ENCODE results near the gene NRM.
"Not testable (repeated sequence)": the region's sequence is repeated elsewhere in the genome, so short reads cannot be mapped to it uniquely, and the experiment has no call there.

The NRM gene

GRCh38 chr6:30719791-30720737 lies 29.3 kb upstream of the NRM start, which contains the start of gene TUBB:
TUBB (plus strand) TSS chr6:30720352; CDS start chr6:30720507, 155 bp downstream.
- peak; percentile 90 for DNase-seq

DNA sequence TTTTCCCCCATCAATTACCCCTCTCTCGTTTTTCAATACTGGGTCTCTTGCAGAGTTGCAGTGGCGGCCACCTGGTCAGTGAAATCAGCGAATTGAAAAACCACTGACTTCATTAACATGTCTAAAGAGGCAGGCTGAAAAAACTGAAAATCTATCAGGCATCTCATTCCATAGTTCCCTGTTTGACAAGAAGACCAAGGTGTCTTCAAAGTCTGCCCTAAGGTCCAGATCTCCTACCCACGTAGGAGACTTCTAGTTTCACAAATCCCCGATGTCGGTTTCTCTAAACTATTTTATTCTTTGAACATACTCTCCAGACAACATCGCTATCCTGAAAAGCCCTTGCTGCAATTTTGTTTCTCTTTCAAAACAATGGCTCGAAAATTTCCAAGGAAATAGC lies 28.6 kb upstream of the NRM start:
- no peak for DNase-seq

- not testable (repeated sequence) for DNase-seq
Measured at GRCh38 chr6:30717845-30718720, 27.3 kb upstream of the NRM start.

GRCh38 chr6:30717129-30717844 lies 26.5 kb upstream of the NRM start, which contains the start of gene MDC1:
MDC1 (minus strand) TSS chr6:30717281; CDS start chr6:30715175, 2,106 bp downstream.
- peak; percentile 95 for DNase-seq

GRCh38 chr6:30716879-30717128 lies 26.0 kb upstream of the NRM start:
- DNase-seq, result no peak

DNA sequence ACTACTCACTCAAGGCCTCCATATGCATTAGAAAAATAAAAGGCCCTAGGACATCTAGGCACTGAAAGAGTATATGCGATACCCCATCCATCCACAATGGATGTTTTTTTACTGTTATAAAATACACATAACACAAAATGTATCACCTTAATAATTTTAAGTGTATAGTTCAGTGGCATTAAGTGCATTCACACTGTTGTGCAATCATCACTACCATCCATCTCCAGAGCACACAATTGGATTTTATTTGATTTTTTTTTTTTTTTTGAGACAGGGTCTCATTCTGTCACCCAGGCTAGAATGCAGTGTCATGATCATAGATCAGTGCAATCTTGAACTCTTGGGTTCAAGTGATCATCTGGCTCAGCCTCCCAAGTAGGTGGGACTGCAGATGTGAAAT lies 23.5 kb upstream of the NRM start:
- DNase-seq, result no peak

GRCh38 chr6:30712441-30712945 lies 21.7 kb upstream of the NRM start:
- DNase-seq, result no peak

DNA sequence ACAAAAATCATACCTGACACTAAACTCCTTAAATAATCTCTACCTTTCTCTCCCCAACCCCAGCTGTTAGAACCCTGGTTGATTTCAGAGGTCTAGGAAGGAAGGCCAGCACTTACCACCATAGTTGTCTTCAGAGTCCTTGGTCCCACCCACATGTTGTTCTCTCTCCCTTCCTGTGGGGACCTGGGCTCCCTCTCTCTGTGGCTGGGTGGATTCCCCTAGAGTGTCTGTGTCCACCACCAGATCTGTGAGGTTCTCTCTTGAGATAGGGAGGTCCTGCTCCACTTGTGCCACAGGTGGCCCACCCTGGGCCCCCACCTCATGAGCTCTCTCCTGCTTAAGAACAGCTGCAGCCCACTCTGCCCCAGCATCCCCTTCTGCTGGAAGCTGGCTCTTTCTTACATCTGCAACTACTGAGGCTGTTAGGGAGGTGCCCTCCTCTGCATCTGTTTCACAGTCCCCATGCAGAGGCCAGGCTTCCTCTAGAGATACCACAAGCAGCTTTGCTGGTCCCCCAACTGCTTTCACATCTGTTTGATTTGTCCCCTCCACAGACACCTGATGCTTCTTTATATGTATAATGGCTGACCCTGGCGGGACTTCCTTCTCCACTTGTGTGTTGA lies 21.1 kb upstream of the NRM start:
- no peak for DNase-seq

DNA sequence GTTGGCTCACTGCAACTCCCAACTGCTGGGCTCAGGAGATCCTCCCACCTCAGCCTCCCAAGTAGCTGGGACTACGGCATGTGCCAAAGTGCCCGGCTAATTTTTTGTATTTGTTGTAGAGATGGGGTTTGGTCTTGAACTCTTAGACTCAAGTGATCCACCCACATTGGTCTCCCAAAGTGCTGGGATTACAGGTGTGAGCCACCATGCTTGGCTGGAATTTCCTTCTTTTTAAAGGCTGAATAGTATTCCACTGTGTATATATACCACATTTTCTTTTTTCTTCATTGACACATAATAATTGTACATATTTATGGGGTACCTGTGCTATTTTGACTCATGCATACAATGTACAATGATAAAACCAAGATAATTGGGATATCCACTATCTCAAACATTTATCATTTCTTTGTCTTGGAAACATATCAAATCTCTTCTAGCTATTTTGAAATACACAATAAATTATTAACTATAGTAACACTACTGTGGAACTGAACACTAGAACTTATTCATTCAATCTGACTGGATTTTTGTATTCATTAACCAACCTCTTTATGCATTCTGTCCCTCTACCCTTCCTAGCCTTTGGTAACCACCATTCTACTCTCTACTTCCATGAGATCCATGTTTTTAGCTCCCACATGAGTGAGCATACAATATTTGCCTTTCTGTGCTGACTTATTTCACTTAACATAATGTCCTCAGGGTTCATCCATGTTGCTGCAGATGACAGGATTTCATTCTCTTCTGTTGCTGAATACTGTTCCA lies 18.5 kb upstream of the NRM start:
- DNase-seq, result no peak

DNA sequence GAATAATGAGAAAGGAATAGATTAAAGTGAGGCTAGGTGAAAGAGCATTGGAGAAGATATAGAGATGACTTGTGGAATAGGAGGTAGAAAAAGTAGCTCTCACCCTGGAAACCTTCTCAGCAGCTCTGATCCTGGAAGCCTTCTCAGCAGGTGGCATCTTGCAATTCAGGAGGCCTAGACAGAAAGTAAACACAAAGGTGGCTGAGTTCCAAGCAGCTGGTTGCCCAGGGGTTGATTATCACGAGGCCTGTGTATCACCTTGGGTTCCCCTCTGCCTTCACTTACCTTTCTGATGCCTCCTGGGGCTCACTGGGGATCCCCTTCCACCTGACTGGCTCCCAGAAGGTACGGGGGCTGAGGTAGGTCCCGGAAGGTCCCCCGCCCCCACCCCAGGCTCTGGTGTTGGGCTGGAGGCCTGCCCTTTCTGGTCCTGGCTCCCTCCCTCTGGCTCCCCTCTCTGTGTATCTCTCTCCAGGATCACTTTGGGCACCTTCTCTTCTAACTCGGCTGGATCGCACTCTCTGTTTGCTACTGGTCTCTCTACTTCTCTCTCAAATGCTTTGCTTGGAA lies 16.6 kb upstream of the NRM start:
- DNase-seq, result peak; percentile 58

DNA sequence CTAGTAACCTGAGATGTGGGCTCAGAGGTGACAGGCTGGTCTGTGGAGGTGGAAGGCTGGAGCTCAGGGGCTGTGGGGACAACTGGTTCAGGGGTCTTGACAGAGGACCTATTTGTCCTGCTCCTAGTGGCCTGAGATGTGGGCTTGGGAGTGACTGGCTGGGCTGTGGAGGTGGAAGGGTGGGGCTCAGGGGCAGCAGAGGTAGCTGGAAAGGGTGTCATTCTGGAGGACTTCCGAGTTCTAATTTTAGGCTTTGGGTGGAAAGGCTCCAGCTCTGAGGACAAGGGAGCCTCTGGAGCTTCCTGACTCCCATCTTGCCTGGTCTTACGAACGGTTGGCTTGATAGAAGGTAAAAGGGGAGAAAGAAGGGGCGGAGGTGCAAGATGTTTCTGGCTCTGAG lies 14.8 kb upstream of the NRM start:
- no peak for DNase-seq

- DNase-seq, result no peak
Measured at GRCh38 chr6:30703821-30704220, 13.0 kb upstream of the NRM start.

DNA sequence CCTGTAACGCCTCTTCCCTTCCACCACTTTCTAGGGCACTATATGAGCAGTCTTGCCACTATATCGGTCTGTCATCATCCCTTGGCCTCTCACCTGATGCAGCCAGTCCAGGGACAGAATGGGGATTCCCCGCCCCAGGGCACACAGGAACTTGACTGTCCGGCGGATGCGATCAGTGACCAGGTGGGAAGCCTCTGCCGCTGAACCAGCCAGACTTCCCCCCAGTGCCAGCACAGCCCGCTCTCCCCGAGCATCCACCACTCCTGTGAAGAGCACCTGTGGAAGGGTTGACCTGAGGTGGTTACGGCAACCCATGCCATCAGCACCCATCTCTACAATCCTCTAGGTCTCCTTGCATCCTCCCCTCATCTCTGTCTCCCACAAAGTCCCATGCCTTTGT lies 12.2 kb upstream of the NRM start:
- DNase-seq, result no peak

DNA sequence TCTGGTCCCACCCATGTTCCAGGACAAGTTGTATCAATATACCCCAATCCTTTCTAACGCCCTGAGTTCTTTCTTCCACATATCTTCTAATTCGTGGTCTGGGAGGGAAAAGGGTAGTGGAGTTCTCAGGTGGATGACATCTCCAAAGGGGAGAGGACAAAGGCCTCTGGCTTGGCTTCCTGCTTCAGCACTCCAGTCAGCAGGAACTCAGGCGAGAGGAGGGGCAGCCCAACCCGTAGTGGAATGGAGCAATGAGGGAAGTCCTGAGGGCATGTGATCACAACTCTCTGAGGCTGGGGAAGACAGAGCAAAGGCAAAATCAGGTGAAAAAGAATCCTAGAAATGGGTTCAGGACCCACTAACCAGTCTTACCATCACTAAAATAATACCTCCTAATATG lies 9.6 kb upstream of the NRM start:
- no peak for DNase-seq

DNA sequence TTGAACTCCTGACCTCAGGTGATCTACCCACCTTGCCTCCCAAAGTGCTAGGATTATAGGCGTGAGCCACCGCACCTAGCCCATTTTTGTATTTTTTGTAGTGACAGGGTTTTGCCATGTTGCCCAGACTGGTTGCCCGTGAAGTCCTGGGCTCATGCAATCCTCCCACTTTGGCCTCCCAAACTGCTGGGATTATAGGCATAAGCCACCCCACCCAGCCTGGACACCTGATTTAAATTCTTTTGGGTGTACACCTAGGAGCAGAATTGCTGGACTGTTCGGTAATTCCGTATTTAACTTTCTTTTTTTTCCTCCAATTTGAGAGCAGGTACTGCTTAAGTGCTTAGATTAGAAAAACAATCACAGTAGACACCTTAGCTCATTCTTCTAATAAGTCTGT lies 5.6 kb upstream of the NRM start:
- DNase-seq, result no peak

GRCh38 chr6:30691208-30691847 lies 544 bp upstream of the NRM start:
- no peak for DNase-seq

- no peak for DNase-seq
Measured at GRCh38 chr6:30689985-30690384, 799 bp downstream of the NRM start.

DNA sequence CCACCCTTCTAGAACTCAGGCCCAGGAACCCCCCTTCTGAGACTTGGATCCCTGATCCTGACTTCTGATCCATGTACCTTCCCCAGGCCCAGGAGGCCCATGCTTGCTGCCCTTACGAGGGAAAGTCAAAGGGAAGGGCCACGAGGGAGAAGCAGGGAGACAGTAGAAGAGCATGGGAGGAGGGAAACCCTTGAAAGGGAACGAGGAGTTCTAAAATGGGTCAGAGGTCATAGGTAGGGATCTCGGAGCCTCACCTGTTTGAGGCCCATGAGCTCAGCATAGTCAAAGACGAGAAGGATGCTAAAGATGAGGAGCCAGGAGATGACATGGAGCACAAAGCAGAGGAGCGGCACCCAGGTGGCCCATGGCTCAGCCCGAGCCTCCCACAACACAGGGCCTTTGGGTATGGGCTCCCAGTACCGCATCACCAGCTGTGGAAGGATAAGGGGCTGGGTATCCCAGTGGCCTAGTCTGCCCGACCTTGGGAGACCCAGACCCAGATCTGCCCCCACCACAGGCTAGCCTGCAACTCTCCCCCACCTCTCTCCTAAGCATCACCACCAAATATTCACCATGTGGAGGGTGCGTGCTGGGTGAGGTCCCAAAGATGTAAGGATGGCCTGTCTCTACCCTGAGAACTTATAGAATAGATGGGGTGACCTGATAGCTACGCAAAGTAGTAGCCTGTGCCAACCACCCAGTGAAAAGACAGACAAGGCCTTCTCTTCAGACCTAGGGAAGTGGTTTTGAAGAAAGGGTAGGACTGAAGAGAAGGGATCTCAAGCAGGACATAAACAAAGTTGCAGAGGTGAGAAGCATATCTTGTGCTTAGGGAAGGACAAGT lies 1.5 kb downstream of the NRM start:
- DNase-seq, result no peak

DNA sequence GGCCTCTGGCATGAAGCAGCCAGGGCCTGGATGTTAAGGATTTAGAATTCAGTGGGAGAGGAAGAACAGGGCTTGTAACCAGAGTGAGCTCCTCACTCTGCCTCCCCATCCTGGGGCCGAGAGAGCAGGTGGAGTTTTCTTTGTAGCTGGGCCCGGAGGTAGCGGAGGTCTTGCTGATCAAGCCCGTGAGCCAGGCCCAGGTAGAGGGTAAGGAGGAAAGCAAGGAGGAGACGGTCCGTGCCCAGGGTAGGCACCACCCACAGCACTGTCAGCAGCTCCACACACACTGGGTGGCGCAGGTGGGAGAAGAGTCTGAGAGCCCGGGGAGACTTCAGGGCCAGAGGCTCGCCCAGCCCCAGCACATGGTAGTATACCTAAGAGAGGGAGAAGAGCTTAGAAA lies 2.2 kb downstream of the NRM start:
- DNase-seq, result no peak

All from NCI-H187 treated with DMSO at 0.1 percent for 48 hours (cell line).